Measurements from ENCODE around the gene ANAPC5.

- TF ChIP-seq CTCF (conservative IDR thresholded peaks at IDR 0.05 in 1 of 2, IDR thresholded peaks at IDR 0.05 in 1 of 2; ENCODE audit: extremely low read depth in 1 of 2, insufficient read depth in 1 of 2, low read depth in 1 of 2, low read length in 2 of 2): no peak
- TF ChIP-seq EZH2 (IDR thresholded peaks at IDR 0.05; ENCODE audit: borderline replicate concordance, low read length): no peak
Observed at GRCh38 chr12:121355818-121356217, 3.6 kb upstream of the ANAPC5 start.

All from mammary epithelial cell (primary cell).